ENCODE data around the gene MCAM.

MCAM gene

GRCh38 chr11:119355091-119355843 is 38.3 kb upstream of the MCAM start:
- no peak for TF ChIP-seq CTCF (IDR thresholded peaks at IDR 0.05; ENCODE audit: low read depth, low read length, missing control alignments)
- Histone ChIP-seq H3K4me3 (ENCODE audit: low read depth, low read length) (no peak overlapping the region), H3K27ac (no peak overlapping the region), H3K27me3 (replicated peaks) (no peaks in the 10 kb centered on the region), H3K36me3 (replicated peaks) (no peaks in the 10 kb centered on the region)
- in situ Hi-C loops (cut with HindIII; ENCODE audit: low pct_ligation_motif_present, low sequenced_read_pairs), result no loop called here
- no peak for DNase-seq

GRCh38 chr11:119352857-119353260 is 35.9 kb upstream of the MCAM start:
- Histone ChIP-seq H3K36me3 (replicated peaks) (no peaks in the 10 kb centered on the region), H3K27ac (no peak overlapping the region), H3K4me3 (ENCODE audit: low read depth, low read length) (no peak overlapping the region), H3K27me3 (replicated peaks) (no peaks in the 10 kb centered on the region)
- no peak for DNase-seq
- no peak for TF ChIP-seq CTCF (IDR thresholded peaks at IDR 0.05; ENCODE audit: low read depth, low read length, missing control alignments)
- in situ Hi-C loops (cut with HindIII; ENCODE audit: low pct_ligation_motif_present, low sequenced_read_pairs), result no loop called here

GRCh38 chr11:119351232-119351631 is 34.3 kb upstream of the MCAM start:
- H3K27ac ChIP-seq, result no peak overlapping the region
- in situ Hi-C loops (cut with HindIII; ENCODE audit: low pct_ligation_motif_present, low sequenced_read_pairs), result no loop called here
- no peak for TF ChIP-seq CTCF (IDR thresholded peaks at IDR 0.05; ENCODE audit: low read depth, low read length, missing control alignments)
- no peaks in the 10 kb centered on the region for H3K36me3 ChIP-seq (replicated peaks)
- no peak overlapping the region for H3K4me3 ChIP-seq (ENCODE audit: low read depth, low read length)
- peaks cover 2% of the 10 kb centered on the region for H3K27me3 ChIP-seq (replicated peaks)
- no peak for DNase-seq

- H3K27ac ChIP-seq, result no peak overlapping the region
- in situ Hi-C loops (cut with HindIII; ENCODE audit: low pct_ligation_motif_present, low sequenced_read_pairs), result no loop called here
These were observed 33.4 kb upstream of the MCAM start for GRCh38 chr11:119350302-119350701.

GRCh38 chr11:119347940-119348605 is 31.1 kb upstream of the MCAM start:
- in situ Hi-C loops (cut with HindIII; ENCODE audit: low pct_ligation_motif_present, low sequenced_read_pairs), result no loop called here
- Histone ChIP-seq H3K36me3 (replicated peaks) (no peaks in the 10 kb centered on the region), H3K27ac (no peak overlapping the region), H3K4me3 (ENCODE audit: low read depth, low read length) (no peak overlapping the region), H3K27me3 (replicated peaks) (peaks cover 2% of the 10 kb centered on the region)
- TF ChIP-seq CTCF (IDR thresholded peaks at IDR 0.05; ENCODE audit: low read depth, low read length, missing control alignments), result no peak
- no peak for DNase-seq

More at GRCh38 chr11:119350302-119350701, 33.4 kb upstream of the MCAM start:
- Histone ChIP-seq H3K27me3 (replicated peaks) (peaks cover 2% of the 10 kb centered on the region), H3K4me3 (ENCODE audit: low read depth, low read length) (no peak overlapping the region), H3K36me3 (replicated peaks) (no peaks in the 10 kb centered on the region)
- TF ChIP-seq CTCF (IDR thresholded peaks at IDR 0.05; ENCODE audit: low read depth, low read length, missing control alignments), result no peak
- DNase-seq, result no peak
